GM13977 (cell line): ENCODE data around the gene PAX2.

Source experiments
- DNase-seq: peaks from one replicate; pipeline ENCODE4 v3.0.0; 2012; ENCODE audit warnings: low spot score
- CTCF ChIP-seq: IDR thresholded peaks from 2 replicates; pipeline ENCODE4 v1.5.1; 2012; ENCODE audit warnings: mild to moderate bottlenecking, control low read depth; ENCODE audit not compliant: insufficient read depth; ENCODE audit errors: extremely low read depth, missing control alignments
- in situ Hi-C: fragments of 300-500 bp; cut with MboI; formaldehyde crosslinking; loops from one replicate; pipeline ENCODE4 v1.12.0; 2022; ENCODE audit warnings: low sequenced_read_pairs, low pct_unique_long_range_greater_than_20kb, mixed read lengths, inconsistent platforms; ENCODE audit not compliant: unreplicated experiment

PAX2 gene

GRCh38 chr10:100736144-100736808 lies 9.1 kb upstream of the PAX2 start:
- in situ Hi-C loops: loop anchor here (25.0 kb wide), 1 partner anchor 401 kb away; the partner anchor contains the start of gene TLX1
- no peak for TF ChIP-seq CTCF
- DNase-seq: peak; percentile 31

GRCh38 chr10:100736809-100737354 lies 8.5 kb upstream of the PAX2 start:
- in situ Hi-C loops: loop anchor here (25.0 kb wide), 1 partner anchor 400 kb away; the partner anchor contains the start of gene TLX1
- peak; percentile 28 for DNase-seq
- no peak for TF ChIP-seq CTCF

- no peak for TF ChIP-seq CTCF
- DNase-seq: peak; percentile 47
- in situ Hi-C loops: loop anchor here (25.0 kb wide), 1 partner anchor 400 kb away; the partner anchor contains the start of gene TLX1
Measured at GRCh38 chr10:100737355-100738054, 7.9 kb upstream of the PAX2 start.

- peak; percentile 44 for DNase-seq
- in situ Hi-C loops: loop anchor here (25.0 kb wide), 1 partner anchor 399 kb away; the partner anchor contains the start of gene TLX1
- no peak for TF ChIP-seq CTCF
Measured at GRCh38 chr10:100738055-100738827, 7.1 kb upstream of the PAX2 start.

GRCh38 chr10:100739517-100740368 lies 5.6 kb upstream of the PAX2 start:
- TF ChIP-seq CTCF: no peak
- in situ Hi-C loops: loop anchor here (25.0 kb wide), 1 partner anchor 398 kb away; the partner anchor contains the start of gene TLX1
- DNase-seq: peak; percentile 42
